ENCODE data around the gene CHRNB1. TPM values are rescaled to one million over a fixed set of nuclear protein-coding genes. Genes with fewer than 3 reads are reported as not detected.

CHRNB1 gene
- total RNA-seq, 1 donor from 2014 or later = 9.7 TPM

DNA sequence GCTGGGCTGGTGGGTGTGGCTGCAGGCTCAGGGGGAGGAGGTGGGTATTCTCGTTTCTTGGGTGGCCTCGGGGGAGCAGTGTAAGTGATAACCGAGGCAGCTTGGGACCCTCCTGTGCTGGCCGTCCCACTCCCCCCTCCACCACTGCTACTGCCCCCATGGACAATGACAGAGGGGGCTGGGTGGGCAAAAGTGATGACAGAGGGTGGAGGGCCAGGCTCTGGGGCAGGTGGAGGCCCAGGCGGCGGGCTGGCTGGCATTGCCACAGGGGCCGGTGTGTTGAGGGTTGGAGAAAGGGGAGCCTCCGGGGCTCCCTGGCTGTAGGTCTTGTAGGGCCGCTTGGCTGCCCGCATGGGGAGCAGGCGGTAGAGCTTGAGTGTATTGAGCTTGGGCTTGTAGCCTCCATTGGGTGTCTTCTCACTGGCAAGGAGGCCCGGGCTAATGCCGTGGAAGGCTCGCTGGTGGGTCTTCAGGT is 18.5 kb downstream of the CHRNB1 start:
- Histone ChIP-seq H3K36me3 (ENCODE audit: control insufficient read depth, insufficient read depth, low read length) (peaks cover 21% of the 10 kb centered on the region), H3K4me3 (ENCODE audit: low read depth, low read length) (no peak overlapping the region)
- FAIRE-seq = no peak

DNA sequence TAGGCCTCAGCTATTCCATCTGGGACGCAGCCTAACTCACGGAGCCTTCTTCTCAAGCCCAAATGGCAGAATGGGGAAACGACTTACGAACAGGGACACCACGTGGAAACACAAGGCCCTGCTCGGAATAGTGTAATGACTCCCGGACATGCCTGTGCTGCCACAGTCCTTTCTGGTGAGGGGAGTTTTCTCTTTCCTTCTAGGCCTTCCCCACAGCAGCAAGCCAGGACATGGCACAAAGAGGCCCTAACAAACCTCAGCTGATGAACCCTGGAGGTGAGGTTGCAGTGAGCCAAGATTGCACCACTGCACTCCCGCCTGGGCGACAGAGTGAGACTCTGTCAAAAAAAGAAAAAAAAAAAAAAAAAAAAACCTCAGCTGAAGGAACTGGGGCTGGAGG is 19.2 kb downstream of the CHRNB1 start:
- H3K4me3 ChIP-seq (ENCODE audit: low read depth, low read length) = no peak overlapping the region
- FAIRE-seq (no peak), DNase-seq (ENCODE audit: low read depth) (no peak)
- H3K27me3 ChIP-seq (ENCODE audit: control insufficient read depth, insufficient read depth, low read length) = no peaks in the 10 kb centered on the region
- peaks cover 21% of the 10 kb centered on the region for H3K36me3 ChIP-seq (ENCODE audit: control insufficient read depth, insufficient read depth, low read length)
- TF ChIP-seq, protein P1, sequence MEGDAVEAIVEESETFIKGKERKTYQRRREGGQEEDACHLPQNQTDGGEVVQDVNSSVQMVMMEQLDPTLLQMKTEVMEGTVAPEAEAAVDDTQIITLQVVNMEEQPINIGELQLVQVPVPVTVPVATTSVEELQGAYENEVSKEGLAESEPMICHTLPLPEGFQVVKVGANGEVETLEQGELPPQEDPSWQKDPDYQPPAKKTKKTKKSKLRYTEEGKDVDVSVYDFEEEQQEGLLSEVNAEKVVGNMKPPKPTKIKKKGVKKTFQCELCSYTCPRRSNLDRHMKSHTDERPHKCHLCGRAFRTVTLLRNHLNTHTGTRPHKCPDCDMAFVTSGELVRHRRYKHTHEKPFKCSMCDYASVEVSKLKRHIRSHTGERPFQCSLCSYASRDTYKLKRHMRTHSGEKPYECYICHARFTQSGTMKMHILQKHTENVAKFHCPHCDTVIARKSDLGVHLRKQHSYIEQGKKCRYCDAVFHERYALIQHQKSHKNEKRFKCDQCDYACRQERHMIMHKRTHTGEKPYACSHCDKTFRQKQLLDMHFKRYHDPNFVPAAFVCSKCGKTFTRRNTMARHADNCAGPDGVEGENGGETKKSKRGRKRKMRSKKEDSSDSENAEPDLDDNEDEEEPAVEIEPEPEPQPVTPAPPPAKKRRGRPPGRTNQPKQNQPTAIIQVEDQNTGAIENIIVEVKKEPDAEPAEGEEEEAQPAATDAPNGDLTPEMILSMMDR (IDR thresholded peaks at IDR 0.05; ENCODE audit: insufficient read depth, low read length, severe bottlenecking) = no peak

More for the DNA sequence above, 18.5 kb downstream of the CHRNB1 start:
- no peak for DNase-seq (ENCODE audit: low read depth)
- TF ChIP-seq, protein P1 (IDR thresholded peaks at IDR 0.05; ENCODE audit: insufficient read depth, low read length, severe bottlenecking) = no peak
- no peaks in the 10 kb centered on the region for H3K27me3 ChIP-seq (ENCODE audit: control insufficient read depth, insufficient read depth, low read length)

DNA sequence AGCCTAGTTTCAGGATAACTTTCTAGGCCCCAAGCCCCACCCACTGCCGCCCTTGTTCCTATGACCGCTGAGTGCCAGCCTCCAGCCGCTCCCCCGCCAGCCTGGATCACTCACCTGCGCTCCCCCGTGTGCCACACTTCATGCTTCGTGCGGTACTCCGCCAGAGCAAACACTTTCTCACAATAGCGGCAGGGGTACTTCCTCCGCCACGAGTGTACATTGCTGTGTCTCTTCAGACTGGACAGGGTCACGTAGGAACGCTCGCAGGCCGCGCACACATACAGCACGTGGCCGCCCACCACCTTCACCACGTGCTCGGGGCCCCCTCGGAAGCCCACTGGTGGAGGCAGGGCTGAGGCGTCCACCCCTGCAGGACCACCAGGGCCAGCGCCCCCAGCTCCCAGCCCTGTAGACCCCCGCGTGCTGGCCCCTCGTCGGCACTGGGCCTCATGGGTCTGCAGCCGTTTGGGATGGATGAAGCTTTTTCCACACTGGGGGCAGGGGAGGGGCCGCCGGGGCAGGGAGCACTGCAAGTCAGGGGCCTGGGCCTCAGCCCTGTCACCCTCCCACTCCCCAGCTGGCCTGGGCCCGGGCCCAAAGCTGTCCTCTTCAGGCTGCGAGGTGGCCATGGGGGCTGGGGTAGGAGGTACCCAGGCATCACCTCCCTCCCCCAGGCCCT is 20.9 kb downstream of the CHRNB1 start:
- FAIRE-seq (no peak), DNase-seq (ENCODE audit: low read depth) (no peak)
- Histone ChIP-seq H3K36me3 (ENCODE audit: control insufficient read depth, insufficient read depth, low read length) (peaks cover 20% of the 10 kb centered on the region), H3K27me3 (ENCODE audit: control insufficient read depth, insufficient read depth, low read length) (no peaks in the 10 kb centered on the region), H3K4me3 (ENCODE audit: low read depth, low read length) (no peak overlapping the region)
- TF ChIP-seq, protein P1 (IDR thresholded peaks at IDR 0.05; ENCODE audit: insufficient read depth, low read length, severe bottlenecking) = no peak

DNA sequence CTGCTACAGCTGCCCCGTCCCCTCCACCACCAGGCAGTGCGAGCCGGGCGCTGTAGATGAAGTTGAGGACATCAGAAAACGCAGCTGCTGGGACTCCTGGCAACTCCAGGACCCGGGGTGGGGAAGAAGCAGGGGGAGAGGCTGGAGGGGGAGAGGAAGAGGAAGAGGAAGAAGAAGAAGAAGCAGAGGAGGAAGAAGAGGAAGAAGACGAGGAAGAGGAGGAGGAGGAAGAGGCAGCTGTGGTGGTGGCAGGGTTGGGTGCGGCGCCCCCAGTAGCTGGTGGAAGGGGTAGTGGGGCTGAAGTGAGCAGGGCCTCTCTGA is 21.4 kb downstream of the CHRNB1 start:
- H3K36me3 ChIP-seq (ENCODE audit: control insufficient read depth, insufficient read depth, low read length) = peaks cover 20% of the 10 kb centered on the region
- TF ChIP-seq, protein P1 (IDR thresholded peaks at IDR 0.05; ENCODE audit: insufficient read depth, low read length, severe bottlenecking) = no peak
- H3K27me3 ChIP-seq (ENCODE audit: control insufficient read depth, insufficient read depth, low read length) = no peaks in the 10 kb centered on the region
- FAIRE-seq = no peak
- DNase-seq (ENCODE audit: low read depth) = no peak
- H3K4me3 ChIP-seq (ENCODE audit: low read depth, low read length) = no peak overlapping the region

DNA sequence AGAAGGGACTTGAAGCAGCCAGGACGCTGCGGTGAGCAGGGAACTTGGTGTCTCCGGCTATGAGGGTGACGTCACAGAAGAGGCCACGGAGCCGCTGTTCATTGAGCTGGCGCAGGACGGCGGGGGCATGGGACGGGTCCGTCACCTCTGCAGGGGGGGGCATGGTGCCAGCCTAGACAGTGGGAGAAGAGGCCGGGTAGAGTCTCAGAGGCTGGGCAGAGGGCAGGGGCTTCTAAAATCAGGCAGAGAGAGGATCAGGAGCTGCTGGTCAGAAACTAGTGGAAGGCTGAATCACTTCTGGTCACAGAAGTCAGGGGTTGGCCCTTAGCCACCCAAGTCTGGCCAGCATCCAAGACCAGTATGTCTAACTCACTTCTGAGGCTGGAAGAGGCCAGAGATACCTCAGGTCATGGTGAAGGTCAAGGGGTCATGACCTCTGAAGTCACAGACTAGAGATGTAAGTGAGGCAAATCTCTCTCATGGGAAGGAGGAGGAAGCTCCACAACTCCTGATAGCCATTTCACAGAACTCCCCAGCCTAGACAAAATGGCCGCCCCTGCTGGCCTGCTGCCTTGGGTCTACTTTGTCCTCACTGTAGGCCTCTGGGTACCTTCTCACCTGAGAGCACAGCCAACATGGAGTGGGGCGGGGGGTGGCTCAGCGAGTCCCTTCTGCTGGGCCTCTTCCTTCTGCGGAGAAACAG is 21.9 kb downstream of the CHRNB1 start:
- TF ChIP-seq, protein P1 (IDR thresholded peaks at IDR 0.05; ENCODE audit: insufficient read depth, low read length, severe bottlenecking) = no peak
- FAIRE-seq = no peak
- DNase-seq (ENCODE audit: low read depth) = no peak
- no peaks in the 10 kb centered on the region for H3K27me3 ChIP-seq (ENCODE audit: control insufficient read depth, insufficient read depth, low read length)
- H3K4me3 ChIP-seq (ENCODE audit: low read depth, low read length) = no peak overlapping the region
- H3K36me3 ChIP-seq (ENCODE audit: control insufficient read depth, insufficient read depth, low read length) = peaks cover 21% of the 10 kb centered on the region

All from bronchial epithelial cell (primary cell).